ENCODE results near the gene SUCO. TPM values are rescaled to one million over a fixed set of nuclear protein-coding genes. Genes with fewer than 3 reads are reported as not detected.

Gene SUCO
- total RNA-seq, 1 experiment from 2014 or later, result 50.3 TPM

DNA sequence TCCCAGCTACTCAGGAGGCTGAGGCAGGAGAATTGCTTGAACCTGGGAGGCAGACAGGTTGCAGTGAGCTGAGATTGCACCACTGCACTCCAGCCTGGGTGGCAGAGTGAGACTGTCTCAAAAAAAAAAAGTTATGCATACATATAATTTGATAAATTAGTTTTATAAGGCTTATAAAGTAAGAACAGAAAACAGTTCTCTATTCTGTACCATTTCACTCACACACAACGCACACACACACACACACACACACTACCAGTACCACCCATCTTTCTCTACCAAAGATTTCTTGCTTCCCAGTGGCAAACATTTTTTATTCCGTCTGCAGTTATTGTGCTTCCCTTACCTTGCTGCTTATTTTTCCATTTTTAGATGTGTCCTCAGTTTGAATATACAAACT is 79.5 kb downstream of the SUCO start:
- Mint-ChIP-seq H3K9me3 (ENCODE audit: unreplicated experiment) (peaks cover 22% of the 10 kb centered on the region), H3K27me3 (ENCODE audit: insufficient read depth, unreplicated experiment) (no peaks in the 10 kb centered on the region), H3K27ac (ENCODE audit: unreplicated experiment) (no peak overlapping the region), H3K4me1 (ENCODE audit: low read depth, unreplicated experiment) (no peaks in the 10 kb centered on the region), H3K4me3 (ENCODE audit: unreplicated experiment) (no peak overlapping the region), H3K36me3 (ENCODE audit: insufficient read depth, unreplicated experiment) (peaks cover 24% of the 10 kb centered on the region)
- intact Hi-C loops (cut with micrococcal nuclease; ENCODE audit: unreplicated experiment), result no loop called here
- H3K9me3 ChIP-seq, result no peaks in the 10 kb centered on the region
- BruUV-seq (replicated peaks), result no TSS peak
- no peak for DNase-seq
- POLR2A ChIA-PET, result no interaction called here
- TF ChIP-seq, protein P1, sequence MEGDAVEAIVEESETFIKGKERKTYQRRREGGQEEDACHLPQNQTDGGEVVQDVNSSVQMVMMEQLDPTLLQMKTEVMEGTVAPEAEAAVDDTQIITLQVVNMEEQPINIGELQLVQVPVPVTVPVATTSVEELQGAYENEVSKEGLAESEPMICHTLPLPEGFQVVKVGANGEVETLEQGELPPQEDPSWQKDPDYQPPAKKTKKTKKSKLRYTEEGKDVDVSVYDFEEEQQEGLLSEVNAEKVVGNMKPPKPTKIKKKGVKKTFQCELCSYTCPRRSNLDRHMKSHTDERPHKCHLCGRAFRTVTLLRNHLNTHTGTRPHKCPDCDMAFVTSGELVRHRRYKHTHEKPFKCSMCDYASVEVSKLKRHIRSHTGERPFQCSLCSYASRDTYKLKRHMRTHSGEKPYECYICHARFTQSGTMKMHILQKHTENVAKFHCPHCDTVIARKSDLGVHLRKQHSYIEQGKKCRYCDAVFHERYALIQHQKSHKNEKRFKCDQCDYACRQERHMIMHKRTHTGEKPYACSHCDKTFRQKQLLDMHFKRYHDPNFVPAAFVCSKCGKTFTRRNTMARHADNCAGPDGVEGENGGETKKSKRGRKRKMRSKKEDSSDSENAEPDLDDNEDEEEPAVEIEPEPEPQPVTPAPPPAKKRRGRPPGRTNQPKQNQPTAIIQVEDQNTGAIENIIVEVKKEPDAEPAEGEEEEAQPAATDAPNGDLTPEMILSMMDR (IDR thresholded peaks at IDR 0.05; ENCODE audit: insufficient read depth in 1 of 2, low read depth in 1 of 2, low read length in 1 of 2, severe bottlenecking in 1 of 2, unreplicated experiment in 1 of 2), result no peak
- no peaks in the 10 kb centered on the region for H3K36me3 ChIP-seq (ENCODE audit: control insufficient read depth, insufficient read depth, low read length)
- no peaks in the 10 kb centered on the region for H3K27me3 ChIP-seq (replicated peaks; ENCODE audit: control insufficient read depth, insufficient read depth, low read length)
- H3K4me1 ChIP-seq, result peaks cover 4% of the 10 kb centered on the region
- H3K4me3 ChIP-seq (ENCODE audit: low read depth, low read length), result no peak overlapping the region
- CTCF ChIA-PET, result no interaction called here

DNA sequence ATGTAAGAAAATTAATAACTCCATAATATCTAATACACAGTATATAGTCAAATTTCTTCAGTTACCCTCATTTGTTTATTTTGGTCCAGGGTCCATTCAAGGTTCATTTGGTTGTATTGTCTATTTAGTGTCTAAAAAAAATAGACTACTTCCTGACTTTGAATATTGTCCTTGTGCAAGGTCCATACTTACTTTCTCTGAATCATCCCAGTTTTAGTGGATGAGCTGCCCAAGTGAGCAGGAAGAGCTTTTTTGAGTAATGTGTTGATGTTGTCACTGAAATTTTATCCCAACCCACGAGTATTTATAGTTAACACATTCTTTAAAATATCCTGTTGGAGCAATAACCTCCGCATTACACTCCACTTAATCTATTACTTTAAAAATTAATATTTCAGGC is 80.3 kb downstream of the SUCO start:
- H3K9me3 Mint-ChIP-seq (ENCODE audit: unreplicated experiment), result peaks cover 22% of the 10 kb centered on the region
- H3K4me3 ChIP-seq (ENCODE audit: low read depth, low read length), result no peak overlapping the region
- no TSS peak for BruUV-seq (replicated peaks)
- no peaks in the 10 kb centered on the region; the same call in 1 of the 2 replicates for H3K4me1 ChIP-seq
- no peaks in the 10 kb centered on the region; the same call in 1 of the 2 replicates for H3K9me3 ChIP-seq
- intact Hi-C loops (cut with micrococcal nuclease; ENCODE audit: unreplicated experiment), result no loop called here
- no peaks in the 10 kb centered on the region for H3K27me3 ChIP-seq (replicated peaks; ENCODE audit: control insufficient read depth, insufficient read depth, low read length)
- H3K36me3 Mint-ChIP-seq (ENCODE audit: insufficient read depth, unreplicated experiment), result peaks cover 24% of the 10 kb centered on the region
- no peak overlapping the region for H3K27ac Mint-ChIP-seq (ENCODE audit: unreplicated experiment)
- no peaks in the 10 kb centered on the region for H3K36me3 ChIP-seq (ENCODE audit: control insufficient read depth, insufficient read depth, low read length)
- H3K27me3 Mint-ChIP-seq (ENCODE audit: insufficient read depth, unreplicated experiment), result no peaks in the 10 kb centered on the region
- ChIA-PET CTCF (no interaction called here), POLR2A (no interaction called here)
- DNase-seq, result no peak
- TF ChIP-seq, protein P1 (IDR thresholded peaks at IDR 0.05; ENCODE audit: insufficient read depth in 1 of 2, low read depth in 1 of 2, low read length in 1 of 2, severe bottlenecking in 1 of 2, unreplicated experiment in 1 of 2), result no peak
- no peak overlapping the region for H3K4me3 Mint-ChIP-seq (ENCODE audit: unreplicated experiment)
- H3K4me1 Mint-ChIP-seq (ENCODE audit: low read depth, unreplicated experiment), result no peaks in the 10 kb centered on the region

DNA sequence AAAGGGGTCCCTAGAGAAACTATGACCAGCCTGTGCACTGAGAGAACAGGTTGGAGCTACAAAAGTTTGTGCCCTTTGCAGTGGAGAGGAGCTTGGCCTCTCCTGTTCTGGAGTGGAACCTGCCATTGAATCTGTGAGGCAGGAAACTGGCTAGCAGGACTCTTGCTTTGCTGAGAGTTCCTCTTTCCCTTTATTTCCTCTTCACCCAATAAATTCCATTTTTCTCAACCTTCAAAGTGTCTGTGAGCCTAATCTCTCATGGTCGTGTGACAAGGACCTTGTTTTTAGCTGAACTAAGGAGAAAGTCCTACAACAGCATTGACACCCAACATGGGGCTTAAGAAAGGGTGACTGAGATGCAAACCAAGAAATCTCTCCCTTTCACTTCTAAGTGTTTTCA is 83.2 kb downstream of the SUCO start:
- Histone ChIP-seq H3K27me3 (replicated peaks; ENCODE audit: control insufficient read depth, insufficient read depth, low read length) (no peaks in the 10 kb centered on the region), H3K36me3 (ENCODE audit: control insufficient read depth, insufficient read depth, low read length) (no peaks in the 10 kb centered on the region), H3K4me3 (ENCODE audit: low read depth, low read length) (no peak overlapping the region), H3K9me3 (peaks cover 10% of the 10 kb centered on the region), H3K4me1 (no peaks in the 10 kb centered on the region)
- no peaks in the 10 kb centered on the region for H3K4me1 Mint-ChIP-seq (ENCODE audit: low read depth, unreplicated experiment)
- intact Hi-C loops (cut with micrococcal nuclease; ENCODE audit: unreplicated experiment), result no loop called here
- no TSS peak for BruUV-seq (replicated peaks)
- no peak overlapping the region for H3K27ac Mint-ChIP-seq (ENCODE audit: unreplicated experiment)
- TF ChIP-seq, protein P1 (IDR thresholded peaks at IDR 0.05; ENCODE audit: insufficient read depth in 1 of 2, low read depth in 1 of 2, low read length in 1 of 2, severe bottlenecking in 1 of 2, unreplicated experiment in 1 of 2), result no peak
- peaks cover 11% of the 10 kb centered on the region for H3K36me3 Mint-ChIP-seq (ENCODE audit: insufficient read depth, unreplicated experiment)
- no peaks in the 10 kb centered on the region for H3K27me3 Mint-ChIP-seq (ENCODE audit: insufficient read depth, unreplicated experiment)
- POLR2A ChIA-PET, result no interaction called here
- DNase-seq, result no peak
- peaks cover 37% of the 10 kb centered on the region for H3K9me3 Mint-ChIP-seq (ENCODE audit: unreplicated experiment)
- H3K4me3 Mint-ChIP-seq (ENCODE audit: unreplicated experiment), result no peak overlapping the region
- CTCF ChIA-PET, result no interaction called here
